ENCODE data around the gene GJA4. TPM values are rescaled to one million over a fixed set of nuclear protein-coding genes. Genes with fewer than 3 reads are reported as not detected.

Gene GJA4
- total and polyA plus RNA-seq, 2 of the 8 experiments (the other 6 are each of a cell fraction or from before 2014, with no cell fraction given) = 3.2 to 3.9 TPM

GRCh38 chr1:34831721-34832246 lies 39.0 kb downstream of the GJA4 start:
- no peak overlapping the region for H4K91ac ChIP-seq (replicated peaks; ENCODE audit: insufficient read length, low read length)
- no peak overlapping the region for H3K4me2 ChIP-seq (ENCODE audit: insufficient read depth in 1 of 2, low read depth in 2 of 2, low read length in 2 of 2)
- H3K9me3 ChIP-seq (ENCODE audit: insufficient read depth in 2 of 2, low read depth in 1 of 2, low read length in 1 of 2) = no peaks in the 10 kb centered on the region
- no peaks in the 10 kb centered on the region for H3K79me1 ChIP-seq (ENCODE audit: low read depth, low read length)
- H3K56ac ChIP-seq (replicated peaks; ENCODE audit: insufficient read length, low read depth, low read length) = no peak overlapping the region
- H3K23me2 ChIP-seq (ENCODE audit: low read depth, low read length) = no peaks in the 10 kb centered on the region; the same call in 1 of the 2 replicates
- H2AK5ac ChIP-seq (ENCODE audit: low read depth, low read length) = no peak overlapping the region
- H2BK12ac ChIP-seq (ENCODE audit: low read depth, low read length) = no peak overlapping the region
- DNase-seq (ENCODE audit: low read depth in 1 of 2, low spot score in 2 of 2) (peak in 1 of 2 experiments; percentile 30), FAIRE-seq (no peak)
- no peak overlapping the region for H2BK20ac ChIP-seq (ENCODE audit: low read length)
- no peak overlapping the region for H3K18ac ChIP-seq (ENCODE audit: extremely low read depth, low read length)
- H4K8ac ChIP-seq (ENCODE audit: extremely low read depth, insufficient read depth, low read length) = no peak overlapping the region
- ChIA-PET CTCF (ENCODE audit: partially characterized antibody) (interaction anchor here (0.7 to 2.3 kb wide), 5 partner anchors 12 to 49 kb away, joined by 3 to 11 read pairs (median 5); no protein-coding TSS in a partner anchor), POLR2A (ENCODE audit: partially characterized antibody) (interaction anchor here (0.7 kb wide), 1 partner anchor 19 kb away, joined by 3 read pairs; no protein-coding TSS in a partner anchor)
- H2BK120ac ChIP-seq (replicated peaks; ENCODE audit: low read depth, low read length) = no peak overlapping the region
- H3K9ac ChIP-seq (replicated peaks in 1 of 4; ENCODE audit: extremely low read depth in 1 of 4, low read depth in 3 of 4, low read length in 3 of 4) = no peak overlapping the region
- no peaks in the 10 kb centered on the region for H3K36me3 ChIP-seq (ENCODE audit: control insufficient read depth in 2 of 4, insufficient read depth in 4 of 4, low read length in 3 of 4)
- no peak for TF ChIP-seq NANOG (IDR thresholded peaks at IDR 0.05; ENCODE audit: insufficient read depth, low read depth, low read length, poor library complexity, severe bottlenecking)
- TF ChIP-seq RBBP5 (IDR thresholded peaks at IDR 0.05; ENCODE audit: borderline replicate concordance, low read depth, low read length) = no peak
- TF ChIP-seq MAFK (IDR thresholded peaks at IDR 0.05; ENCODE audit: low read depth, low read length) = no peak
- no peak for TF ChIP-seq GTF2F1 (IDR thresholded peaks at IDR 0.05; ENCODE audit: borderline replicate concordance, low read depth, low read length)
- TF ChIP-seq POU5F1 (IDR thresholded peaks at IDR 0.05; ENCODE audit: low read depth, low read length) = no peak
- no peak for TF ChIP-seq SIX5 (IDR thresholded peaks at IDR 0.05; ENCODE audit: low read depth, low read length)
- TF ChIP-seq CTCF (IDR thresholded peaks at IDR 0.05; ENCODE audit: control extremely low read depth in 1 of 3, insufficient read depth in 1 of 3, low read depth in 1 of 3, low read length in 3 of 3) = no peak
- no peaks in the 10 kb centered on the region for H3K27me3 ChIP-seq (replicated peaks in 1 of 4; ENCODE audit: control insufficient read depth in 3 of 4, extremely low read depth in 1 of 4, insufficient read depth in 3 of 4, low read length in 3 of 4)
- H3K4me1 ChIP-seq (replicated peaks in 1 of 4; ENCODE audit: control insufficient read depth in 3 of 4, insufficient read depth in 4 of 4, low read length in 3 of 4) = no peaks in the 10 kb centered on the region; a peak in 1 of 7 replicates
- H2BK15ac ChIP-seq (ENCODE audit: low read length) = no peak overlapping the region
- no peaks in the 10 kb centered on the region for H3K79me2 ChIP-seq (ENCODE audit: control insufficient read depth in 1 of 2, insufficient read depth in 2 of 2, low read length in 2 of 2)
- H3K4ac ChIP-seq (replicated peaks; ENCODE audit: insufficient read length, low read depth, low read length) = no peak overlapping the region
- 93% methylated on average over 6 of the region's 6 CpGs; no CpG with 5 or more reads in 1 of the 2 experiments for WGBS, 2 experiments (ENCODE audit: extremely low coverage in 1 of 2, insufficient coverage in 1 of 2, insufficient read length in 1 of 2, insufficient replicate concordance in 2 of 2, low coverage in 1 of 2, low lambda C conversion rate in 2 of 2, missing lambda C conversion rate in 1 of 2)
- no peak overlapping the region for H3K4me3 ChIP-seq (ENCODE audit: extremely low read depth in 1 of 4, insufficient read depth in 2 of 4, low read depth in 3 of 4, low read length in 4 of 4)
- no peak overlapping the region for H3K23ac ChIP-seq (ENCODE audit: insufficient read length)
- peak overlapping the region; percentile 24; the same call in 1 of the 2 replicates for H2BK5ac ChIP-seq (ENCODE audit: low read depth, low read length)
- H3K14ac ChIP-seq (ENCODE audit: insufficient read length) = no peak overlapping the region
- no peak overlapping the region for H4K5ac ChIP-seq (ENCODE audit: insufficient read length, low read depth, low read length)
- no peak overlapping the region for H2AFZ ChIP-seq (ENCODE audit: low read length)
- no peaks in the 10 kb centered on the region for H4K20me1 ChIP-seq (replicated peaks in 1 of 2; ENCODE audit: control insufficient read depth in 1 of 2, insufficient read depth in 2 of 2, low read length in 2 of 2)
- H3K27ac ChIP-seq (ENCODE audit: low read depth, low read length) = no peak overlapping the region
